NCI-H2081 treated with DMSO at 0.1 percent for 48 hours (cell line): Measurements from ENCODE around the gene ESPN.

ENCODE experiments used
- DNase-seq: peaks from one replicate; lab custom pipeline; 2025; lab: John Stamatoyannopoulos, UW

ESPN gene

GRCh38 chr1:6499296-6499695 lies 74.7 kb downstream of the ESPN start:
- DNase-seq = no peak

GRCh38 chr1:6500544-6501278 lies 76.1 kb downstream of the ESPN start:
- DNase-seq = no peak

GRCh38 chr1:6501279-6501813 lies 76.8 kb downstream of the ESPN start:
- DNase-seq = no peak

DNA sequence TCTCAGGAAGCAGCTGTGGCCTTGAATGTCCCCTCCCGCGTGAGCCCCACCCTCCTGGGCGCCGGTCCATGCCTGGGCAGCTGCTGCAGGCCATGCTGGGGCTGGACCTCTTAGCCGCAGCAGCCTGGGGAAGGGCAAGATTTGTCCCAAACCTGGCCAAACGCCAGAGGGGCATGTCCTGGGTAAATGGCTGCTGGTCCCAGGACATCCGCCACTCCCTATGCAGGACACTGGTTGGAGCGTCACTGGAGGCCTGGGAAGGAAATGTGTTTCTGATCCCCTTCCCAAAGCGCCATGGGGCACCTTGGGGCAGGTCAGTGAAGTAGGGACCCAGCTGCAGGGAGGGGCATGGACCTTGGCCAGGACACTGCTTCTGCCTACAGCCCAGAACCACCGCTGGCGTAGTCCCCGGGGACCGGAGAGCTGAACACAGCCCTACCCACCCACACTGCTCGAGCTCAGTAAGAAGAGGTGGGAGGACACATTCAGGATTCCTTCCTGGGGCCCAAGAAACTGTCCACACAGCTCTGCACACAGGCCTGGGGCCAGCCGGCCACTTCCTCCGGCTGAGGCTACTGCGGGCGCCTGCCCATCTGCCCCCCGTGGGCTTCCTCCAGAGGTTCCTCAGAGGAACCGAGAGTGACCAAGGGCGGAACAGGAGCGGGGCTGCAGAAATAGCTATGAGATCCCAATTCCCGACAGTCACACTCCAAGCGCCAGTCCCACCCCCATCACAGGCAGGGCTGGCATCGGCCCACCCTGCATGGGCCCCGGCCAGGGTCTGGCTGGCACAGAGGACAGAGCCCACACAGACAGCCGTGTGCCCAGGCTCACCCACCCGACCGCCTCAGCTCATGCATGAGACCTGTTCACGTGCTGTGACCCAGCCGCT lies 77.7 kb downstream of the ESPN start:
- DNase-seq = no peak

DNA sequence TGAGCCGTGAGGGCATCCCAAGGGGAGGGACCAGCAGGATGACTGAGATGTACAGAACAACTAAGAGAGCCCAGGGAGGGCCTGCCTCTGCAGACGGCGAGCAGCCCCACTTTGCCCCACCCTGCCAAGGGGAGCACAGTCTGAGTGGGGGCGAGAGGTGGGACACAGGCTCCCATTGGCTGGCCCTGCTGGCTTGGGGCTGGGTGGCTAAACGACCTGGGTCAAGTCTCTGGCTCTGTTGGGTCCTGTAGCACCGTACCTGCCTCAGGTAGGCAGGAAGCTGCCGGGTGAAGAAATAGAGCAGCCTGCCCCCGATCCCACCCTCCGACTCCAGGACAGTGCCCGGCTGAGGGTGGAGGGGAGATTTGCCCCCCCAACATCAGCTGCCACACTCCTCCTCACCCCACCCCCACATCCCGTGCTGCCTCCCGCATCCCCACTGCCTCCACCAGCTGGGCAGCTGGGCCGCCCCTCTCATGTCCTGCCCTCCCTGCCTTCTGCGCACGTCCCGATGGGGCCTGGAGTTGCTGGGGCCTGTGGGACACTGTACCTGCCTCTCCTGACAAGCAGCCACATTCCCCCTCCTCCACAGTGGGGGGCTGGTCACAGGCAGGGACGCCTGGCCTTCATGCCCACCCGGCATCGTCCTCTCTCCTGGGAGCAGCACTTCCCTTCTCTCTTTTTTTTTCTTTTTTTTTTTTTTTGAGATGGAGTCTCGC lies 79.5 kb downstream of the ESPN start:
- DNase-seq = no peak

DNA sequence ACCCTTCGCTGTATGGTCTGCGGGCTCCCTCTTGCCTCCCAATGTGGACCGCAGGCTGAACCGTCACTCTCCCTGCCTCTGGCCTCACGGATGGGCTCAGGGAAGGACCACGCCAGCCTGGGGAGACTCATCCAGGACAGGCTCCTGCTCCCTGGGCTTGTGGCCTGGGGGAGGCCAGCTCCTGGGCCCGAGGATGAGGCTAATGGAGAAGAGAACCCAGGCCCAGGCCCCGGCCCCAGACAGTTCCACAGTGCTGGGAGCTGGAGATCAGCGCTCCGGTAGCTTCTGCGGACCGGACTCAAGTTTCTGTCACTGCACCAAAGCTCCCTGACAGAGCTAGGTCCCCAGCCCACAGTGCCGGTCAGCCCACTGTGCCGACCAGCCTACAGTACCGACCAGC lies 80.3 kb downstream of the ESPN start:
- DNase-seq = no peak

DNA sequence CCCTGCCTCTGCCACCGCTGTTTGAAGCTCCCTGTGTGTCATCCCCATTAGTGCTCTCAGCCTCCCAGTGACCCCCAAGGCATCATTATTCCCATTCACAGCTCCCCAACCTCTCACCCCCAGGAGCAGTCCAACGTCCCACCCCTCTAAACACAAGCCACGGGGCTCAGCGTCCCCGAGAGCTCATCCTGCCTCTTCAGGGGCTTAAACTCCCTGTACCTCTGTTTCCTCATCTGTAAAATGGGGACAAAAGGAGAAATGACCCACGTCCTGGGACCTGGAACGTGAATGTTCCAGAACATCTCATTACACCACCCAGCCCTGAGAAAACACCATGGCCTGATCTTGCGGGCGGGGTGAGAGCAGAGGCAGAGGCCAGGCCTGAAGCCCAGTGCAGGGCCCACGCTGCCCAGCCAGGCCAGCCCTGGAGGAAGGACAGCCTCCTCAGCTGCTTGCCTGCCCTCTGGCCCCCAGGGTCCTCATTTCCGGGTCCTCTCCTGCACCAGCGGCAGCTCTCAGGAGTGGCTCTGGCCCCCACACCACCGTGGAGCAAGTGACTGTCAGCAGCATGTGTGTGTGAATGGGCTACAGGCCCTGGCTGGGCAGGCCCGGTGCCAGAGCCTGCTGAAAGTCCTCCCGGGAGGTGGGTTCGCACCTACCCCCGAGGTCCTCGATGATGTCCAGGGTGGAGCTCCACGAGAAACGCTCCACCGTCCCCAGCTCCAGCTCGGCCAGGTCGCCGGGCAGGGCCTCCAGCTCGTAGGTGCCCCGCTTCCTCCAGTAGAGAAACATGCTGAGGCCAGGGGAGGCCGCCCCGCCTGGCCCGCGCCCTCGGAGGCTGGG lies 81.0 kb downstream of the ESPN start:
- no peak for DNase-seq

- no peak for DNase-seq
Observed at GRCh38 chr1:6506210-6507036, 81.8 kb downstream of the ESPN start.

- DNase-seq = no peak
Observed at GRCh38 chr1:6507037-6507428, 82.5 kb downstream of the ESPN start.

DNA sequence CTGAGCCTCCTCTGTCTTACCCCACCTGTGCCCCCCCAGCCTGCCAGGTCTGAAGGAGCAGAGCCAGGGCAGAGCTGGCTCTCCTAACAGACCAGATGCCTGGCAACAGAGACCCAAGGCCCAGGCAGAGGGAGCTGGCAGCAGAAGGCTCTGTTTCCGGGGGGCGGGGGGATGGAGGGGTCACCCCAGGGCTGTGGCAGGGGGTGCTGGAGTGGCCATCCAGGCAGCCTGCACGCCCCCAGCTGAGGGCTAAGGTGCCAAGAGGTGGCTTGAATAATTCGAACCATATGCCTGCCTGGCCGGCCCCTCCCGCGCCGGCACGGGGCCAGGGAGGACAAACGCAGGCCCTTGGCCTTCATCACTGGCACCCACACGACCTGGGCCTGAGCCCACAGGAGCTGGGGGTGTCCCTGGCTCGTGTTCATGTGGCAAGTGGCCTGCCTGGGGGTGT lies 82.9 kb downstream of the ESPN start:
- DNase-seq = no peak

DNA sequence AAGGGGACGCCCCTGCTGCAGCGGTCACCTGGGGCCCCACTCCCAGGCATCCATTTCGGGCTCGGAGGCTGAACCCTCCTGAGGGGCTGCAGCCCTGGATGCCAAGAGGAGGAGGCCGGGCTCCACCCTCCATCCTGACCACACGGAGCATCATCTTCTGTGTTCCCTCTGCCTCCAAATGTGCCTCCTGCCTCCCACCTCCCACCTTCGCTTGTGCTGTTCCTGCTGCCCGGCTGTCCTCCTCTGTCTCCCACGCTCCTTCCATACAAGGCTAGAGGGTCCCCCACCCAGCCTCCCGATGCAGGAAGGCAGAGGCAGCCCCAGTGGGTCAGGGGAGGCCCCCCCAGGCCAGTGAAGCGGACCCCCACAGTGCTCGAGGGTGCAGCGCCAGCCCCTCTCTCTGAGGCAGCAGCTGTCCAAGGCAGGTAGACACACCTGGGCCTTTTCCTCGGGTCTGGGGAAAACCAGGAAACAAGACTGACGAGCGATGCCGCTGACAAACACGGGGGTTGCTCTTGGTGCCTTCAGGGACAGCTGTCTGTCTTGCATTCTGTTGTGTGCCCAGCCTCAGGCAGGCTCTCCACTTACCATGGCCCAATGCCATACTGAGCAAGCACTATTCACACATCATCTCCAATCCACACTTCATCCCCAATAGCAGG lies 83.7 kb downstream of the ESPN start:
- no peak for DNase-seq

GRCh38 chr1:6508816-6509189 lies 84.2 kb downstream of the ESPN start:
- DNase-seq = no peak

DNA sequence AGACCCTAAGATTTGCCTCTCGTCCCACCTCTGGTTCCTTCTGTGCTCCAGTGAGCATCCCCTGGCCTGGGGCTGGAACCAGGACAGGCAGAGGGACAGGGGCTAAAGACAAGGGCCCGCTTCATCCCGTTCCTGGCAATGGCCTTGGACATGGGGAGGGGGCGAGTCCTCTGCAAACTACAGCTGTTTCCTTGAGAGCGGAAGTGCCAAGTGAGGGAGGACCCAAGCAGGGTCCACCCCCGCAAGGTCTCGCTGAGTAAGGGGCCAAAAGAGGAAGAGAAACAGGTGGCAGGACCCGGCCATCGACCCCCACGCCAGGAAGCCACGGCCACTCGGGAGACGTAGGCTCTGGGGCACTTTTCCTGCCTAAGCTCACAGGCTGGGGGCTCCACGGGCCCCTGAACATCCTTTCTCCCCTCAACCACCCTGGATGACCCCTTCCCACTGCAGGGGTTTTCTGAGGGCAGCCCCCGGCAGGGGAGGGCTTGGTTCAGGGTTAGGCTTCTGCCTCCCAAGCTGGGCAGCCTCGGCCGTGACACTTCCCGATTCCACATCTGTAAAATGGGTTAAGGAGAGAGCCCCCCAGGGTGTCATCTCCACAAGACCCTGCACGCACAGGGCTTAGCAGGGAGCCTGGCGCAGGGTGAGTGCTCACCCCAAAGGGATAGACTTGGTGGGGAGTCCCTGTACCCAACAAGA lies 84.8 kb downstream of the ESPN start:
- DNase-seq = no peak

GRCh38 chr1:6509919-6510291 lies 85.3 kb downstream of the ESPN start:
- no peak for DNase-seq

GRCh38 chr1:6510493-6510892 lies 85.9 kb downstream of the ESPN start:
- no peak for DNase-seq
